B cell (primary cell): Measurements from ENCODE around the gene LRP2BP.

ENCODE experiments used
- EZH2 ChIP-seq: IDR thresholded peaks from 2 replicates; pipeline ENCODE4 v1.6.1; 2012; ENCODE audit warnings: borderline replicate concordance, low read depth, mild to moderate bottlenecking, moderate library complexity, low read length; ENCODE audit not compliant: insufficient read depth, poor library complexity, severe bottlenecking
- TF ChIP-seq, protein P1 (sequence below): fragments of 200-600 bp; IDR thresholded peaks from one replicate; pipeline ENCODE4 v1.8.0; 2022; ENCODE audit warnings: antibody characterized with exemption, mild to moderate bottlenecking

DNA sequence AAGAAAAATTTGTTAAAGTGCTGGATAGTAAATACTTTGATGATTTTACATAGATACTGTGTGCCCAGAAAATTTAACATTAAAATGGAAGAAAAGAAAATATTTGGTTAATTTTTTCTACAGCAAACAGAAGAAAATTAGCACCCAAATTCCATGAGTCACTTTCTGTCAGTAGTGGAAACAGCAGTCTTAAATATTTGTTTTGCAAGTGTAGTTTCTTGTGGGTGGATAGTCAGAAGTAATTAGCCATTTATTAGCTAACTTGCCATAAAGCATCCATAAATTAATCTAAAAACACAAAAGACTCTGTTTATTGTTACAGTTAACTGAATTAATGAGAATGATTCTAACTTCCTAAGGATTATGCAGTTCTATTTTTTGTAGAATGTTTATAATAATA, 39.7 kb upstream of the LRP2BP start:
- TF ChIP-seq, protein P1, sequence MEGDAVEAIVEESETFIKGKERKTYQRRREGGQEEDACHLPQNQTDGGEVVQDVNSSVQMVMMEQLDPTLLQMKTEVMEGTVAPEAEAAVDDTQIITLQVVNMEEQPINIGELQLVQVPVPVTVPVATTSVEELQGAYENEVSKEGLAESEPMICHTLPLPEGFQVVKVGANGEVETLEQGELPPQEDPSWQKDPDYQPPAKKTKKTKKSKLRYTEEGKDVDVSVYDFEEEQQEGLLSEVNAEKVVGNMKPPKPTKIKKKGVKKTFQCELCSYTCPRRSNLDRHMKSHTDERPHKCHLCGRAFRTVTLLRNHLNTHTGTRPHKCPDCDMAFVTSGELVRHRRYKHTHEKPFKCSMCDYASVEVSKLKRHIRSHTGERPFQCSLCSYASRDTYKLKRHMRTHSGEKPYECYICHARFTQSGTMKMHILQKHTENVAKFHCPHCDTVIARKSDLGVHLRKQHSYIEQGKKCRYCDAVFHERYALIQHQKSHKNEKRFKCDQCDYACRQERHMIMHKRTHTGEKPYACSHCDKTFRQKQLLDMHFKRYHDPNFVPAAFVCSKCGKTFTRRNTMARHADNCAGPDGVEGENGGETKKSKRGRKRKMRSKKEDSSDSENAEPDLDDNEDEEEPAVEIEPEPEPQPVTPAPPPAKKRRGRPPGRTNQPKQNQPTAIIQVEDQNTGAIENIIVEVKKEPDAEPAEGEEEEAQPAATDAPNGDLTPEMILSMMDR = no peak
- TF ChIP-seq EZH2 = no peak
